Measurements from ENCODE around the gene METRN.

METRN gene

GRCh38 chr16:761625-762513 lies 47.0 kb downstream of the METRN start:
- DNase-seq, result no peak

GRCh38 chr16:762595-763268 lies 47.8 kb downstream of the METRN start:
- no peak for DNase-seq

GRCh38 chr16:763369-764183 lies 48.7 kb downstream of the METRN start:
- no peak for DNase-seq

- no peak for DNase-seq
Measured at GRCh38 chr16:764184-764750, 49.3 kb downstream of the METRN start.

GRCh38 chr16:764848-765487 lies 50.0 kb downstream of the METRN start:
- no peak for DNase-seq

- no peak for DNase-seq
Measured at GRCh38 chr16:765488-765865, 50.6 kb downstream of the METRN start.

GRCh38 chr16:766008-766819 lies 51.3 kb downstream of the METRN start:
- DNase-seq, result no peak

- DNase-seq, result no peak
Measured at GRCh38 chr16:766820-767640, 52.1 kb downstream of the METRN start.

GRCh38 chr16:767743-768235 lies 52.9 kb downstream of the METRN start:
- DNase-seq, result no peak

GRCh38 chr16:768428-768827 lies 53.5 kb downstream of the METRN start:
- no peak for DNase-seq
